GM23248 (cell line): ENCODE results near the gene NCBP1.

Experiments used
- EZH2 ChIP-seq: fragments of 200-600 bp; sonication (generic); IDR thresholded peaks from 2 replicates; pipeline ENCODE4 v1.6.1; 2018; ENCODE audit warnings: antibody characterized with exemption, mild to moderate bottlenecking; ENCODE audit not compliant: insufficient read depth, poor library complexity, severe bottlenecking
- EZH2phosphoT487 ChIP-seq: fragments of 200-600 bp; sonication (generic); IDR thresholded peaks from 2 replicates; pipeline ENCODE4 v1.6.1; 2018; ENCODE audit warnings: antibody characterized with exemption, moderate library complexity, mild to moderate bottlenecking, low read depth; ENCODE audit not compliant: insufficient read depth

- no peak for TF ChIP-seq EZH2phosphoT487
- no peak for TF ChIP-seq EZH2
Measured at GRCh38 chr9:97602430-97602829, 31.2 kb upstream of the NCBP1 start.
